OCI-M1 (cell line): ENCODE data around the gene FAM110D.

ENCODE experiments used
- DNase-seq: peaks from one replicate; lab custom pipeline; 2025; lab: John Stamatoyannopoulos, UW

FAM110D gene

DNA sequence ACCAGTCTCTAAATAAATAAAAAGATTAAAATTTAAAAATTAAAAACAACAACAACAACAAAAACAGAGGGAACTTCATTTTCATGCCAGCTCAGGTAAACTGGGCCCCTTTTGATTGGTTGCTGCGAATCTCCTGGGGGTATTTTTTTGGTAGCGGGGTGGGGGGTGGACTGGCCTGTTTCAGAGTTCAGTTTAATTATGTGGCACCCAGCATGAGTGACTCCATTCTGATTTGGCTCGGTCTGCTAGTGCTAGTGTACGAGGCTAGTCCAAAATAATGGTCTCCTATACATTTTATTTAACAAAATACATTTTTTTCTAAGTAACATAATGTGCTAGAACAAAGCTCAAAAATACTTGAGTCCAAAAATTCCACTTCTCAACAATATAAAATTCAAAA is 29.1 kb upstream of the FAM110D start:
- DNase-seq = no peak

- DNase-seq = peak; percentile 24
These were observed 28.2 kb upstream of the FAM110D start for GRCh38 chr1:26130695-26131094.

DNA sequence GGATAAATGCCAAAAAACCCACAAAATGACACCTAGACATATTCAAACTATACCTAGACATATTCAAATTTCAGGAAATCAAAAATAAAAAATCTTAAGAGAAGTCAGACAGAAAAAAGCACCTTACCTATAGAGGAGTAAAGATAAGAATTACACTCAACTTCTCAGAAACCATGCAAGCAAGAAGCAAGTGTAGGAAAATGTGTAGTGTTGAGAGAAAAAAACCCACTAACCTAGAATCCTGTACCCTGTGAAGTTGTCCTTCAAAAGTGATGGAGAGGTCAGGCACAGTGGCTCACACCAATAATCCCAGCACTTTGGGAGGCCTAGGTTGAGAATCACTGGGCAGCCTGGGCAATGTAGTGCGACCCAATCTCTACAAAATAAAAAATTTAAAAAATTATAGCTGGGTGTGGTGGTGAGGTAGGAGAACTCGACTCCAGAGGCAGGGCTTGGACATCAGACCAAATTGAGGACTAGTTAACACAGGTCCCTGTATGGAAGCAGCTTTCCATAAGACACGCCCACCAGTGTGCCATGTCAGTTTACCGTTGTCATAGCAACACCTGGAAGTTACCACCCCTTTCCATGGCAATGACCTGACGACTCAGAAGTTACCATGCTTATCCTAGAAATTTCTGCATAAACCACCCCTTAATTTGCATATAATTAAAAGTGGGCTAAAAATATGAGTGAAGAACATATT is 26.6 kb upstream of the FAM110D start:
- peak; percentile 28 for DNase-seq

DNA sequence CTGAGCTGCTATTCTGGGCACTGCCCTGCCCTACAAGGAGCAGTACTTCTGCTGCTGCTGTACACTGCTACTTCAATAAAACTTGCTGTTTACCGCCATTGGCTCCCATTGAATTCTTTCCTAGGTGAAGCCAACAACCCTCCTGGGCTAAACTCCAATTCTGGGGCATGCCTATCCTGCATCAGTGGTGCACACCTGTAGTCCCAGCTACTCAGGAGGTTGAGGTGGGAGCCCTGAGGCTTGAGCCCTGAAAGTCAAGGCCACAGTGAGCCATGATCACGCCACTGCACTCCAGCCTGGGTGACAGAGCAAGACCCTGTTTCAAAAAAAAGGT is 26.1 kb upstream of the FAM110D start:
- no peak for DNase-seq

DNA sequence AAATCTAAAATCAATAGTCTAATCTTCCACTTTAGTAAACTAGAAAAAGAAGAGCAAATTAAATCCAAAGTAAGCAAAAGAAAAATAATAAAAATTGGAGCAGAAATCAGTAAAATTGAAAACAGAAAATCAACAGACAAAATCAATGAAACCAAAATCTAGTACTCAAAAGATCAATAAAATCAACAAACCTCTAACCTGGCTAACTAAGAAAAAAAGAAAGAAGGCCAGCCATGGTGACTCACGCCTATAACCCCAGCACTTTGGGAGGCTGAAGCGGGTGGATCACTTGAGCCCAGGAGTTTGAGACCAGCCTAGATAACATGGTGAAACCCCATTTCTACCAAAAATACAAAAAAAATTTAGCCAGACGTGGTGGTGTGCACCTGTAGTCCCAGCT is 24.4 kb upstream of the FAM110D start:
- DNase-seq = no peak

DNA sequence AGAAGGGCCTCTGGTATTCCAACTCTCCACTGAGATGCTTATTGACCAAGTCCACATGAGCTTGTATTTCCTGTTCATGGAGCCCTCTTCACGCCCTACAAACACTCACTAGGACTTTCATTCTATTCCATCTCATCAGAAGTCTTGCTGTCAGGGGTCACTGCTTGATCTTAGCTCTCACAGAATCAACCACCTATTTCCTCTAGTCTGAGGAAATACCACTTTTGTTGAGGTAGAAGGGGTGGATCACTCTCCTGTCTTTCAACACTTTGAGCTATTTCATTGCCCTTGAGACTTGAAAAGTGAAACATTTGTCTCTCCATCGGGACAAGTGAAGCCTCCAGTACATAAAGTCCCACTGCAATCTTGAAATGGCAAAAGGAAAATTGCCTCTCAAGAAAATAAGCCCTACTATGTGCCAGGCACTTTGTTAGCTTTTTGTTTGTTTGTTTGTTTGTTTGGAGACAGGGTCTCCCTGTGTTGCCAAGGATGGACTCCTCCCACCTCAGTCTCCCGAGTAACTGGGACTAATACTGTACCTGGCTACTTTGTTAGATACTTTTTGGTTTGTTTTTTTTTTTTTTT is 19.8 kb upstream of the FAM110D start:
- DNase-seq = peak; percentile 62

DNA sequence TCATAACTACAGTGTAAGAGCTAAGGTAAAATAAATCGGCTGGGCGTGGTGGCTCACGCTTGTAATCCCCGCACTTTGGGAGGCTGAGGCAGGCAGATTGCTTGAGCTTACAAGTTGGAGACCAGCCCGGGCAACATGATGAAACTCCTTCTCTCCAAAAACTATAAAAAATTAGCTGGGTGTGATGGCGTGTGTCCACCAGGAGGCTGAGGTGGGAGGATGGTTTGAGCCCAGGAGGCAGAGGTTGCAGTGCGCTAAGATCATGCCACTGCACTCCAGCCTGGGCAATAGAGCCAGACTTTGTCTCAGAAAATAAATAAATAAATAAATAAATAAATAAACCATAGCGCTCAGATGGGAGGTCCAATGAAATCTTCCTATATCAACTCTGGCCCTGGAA is 16.7 kb upstream of the FAM110D start:
- no peak for DNase-seq

DNA sequence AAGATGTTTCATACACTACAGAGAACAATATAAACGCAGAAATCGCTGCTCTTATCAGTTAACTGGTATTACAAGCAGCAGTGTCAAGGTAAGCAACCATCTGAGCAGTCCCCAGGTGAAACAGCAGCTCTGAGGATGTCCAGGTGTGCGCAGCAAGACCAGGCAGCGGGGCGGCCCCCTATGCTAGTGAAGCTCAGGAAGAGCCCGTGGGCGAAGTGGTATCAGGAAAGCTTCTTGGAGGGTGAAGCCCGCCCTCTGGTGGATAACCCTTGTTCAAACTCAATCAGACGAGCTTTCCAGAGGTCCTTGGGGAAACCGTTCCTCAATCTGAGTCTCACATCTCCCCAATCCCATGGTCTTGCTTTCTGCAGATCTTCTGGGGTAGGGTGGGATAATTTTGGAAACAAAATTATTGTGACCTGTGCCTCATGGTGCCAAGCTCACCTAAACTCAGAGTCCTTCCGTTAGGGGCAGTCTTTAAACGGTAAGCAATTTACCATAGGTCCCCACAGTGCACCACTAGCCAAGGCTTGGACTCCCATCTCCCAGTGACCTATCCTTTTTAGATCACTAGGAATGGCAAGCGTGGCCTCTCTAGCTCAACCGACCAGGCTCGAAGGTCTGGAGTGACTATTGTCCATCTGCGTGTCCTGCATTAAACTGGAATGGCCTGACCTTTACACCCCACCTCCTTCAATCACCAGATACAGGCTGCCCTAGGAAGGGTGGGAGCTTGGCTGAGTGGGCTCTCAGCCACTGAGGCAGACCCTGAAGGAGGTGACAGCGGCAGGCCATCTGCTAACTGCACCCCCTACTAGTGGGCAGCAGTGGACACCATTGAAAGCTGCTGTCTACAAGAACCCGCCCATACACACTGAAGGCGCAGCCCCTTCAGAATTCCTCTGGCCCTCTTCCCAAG is 13.6 kb upstream of the FAM110D start:
- DNase-seq = peak; percentile 92

- DNase-seq = no peak
These were observed 13.0 kb upstream of the FAM110D start for GRCh38 chr1:26145960-26146294.

DNA sequence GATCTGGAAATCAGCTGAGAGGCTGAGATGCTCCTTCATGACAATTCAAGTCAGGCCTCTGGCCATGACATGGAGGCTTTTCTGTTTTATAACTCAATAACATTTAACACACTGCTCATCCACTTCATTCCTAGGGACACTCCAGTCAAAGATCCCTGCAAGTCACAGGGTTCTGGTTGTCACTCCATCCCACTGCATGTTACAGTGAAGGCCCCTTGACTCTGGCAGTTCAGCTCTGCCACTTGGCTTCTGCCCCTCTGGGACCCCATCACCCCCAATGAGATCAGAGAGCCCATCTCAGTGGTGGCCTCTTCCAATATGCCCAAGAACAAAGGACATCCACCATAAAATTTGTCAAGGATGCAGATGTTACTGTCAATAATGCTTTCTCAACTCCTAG is 10.0 kb upstream of the FAM110D start:
- DNase-seq = no peak

GRCh38 chr1:26153966-26154532 is 4.8 kb upstream of the FAM110D start:
- DNase-seq = peak; percentile 29

DNA sequence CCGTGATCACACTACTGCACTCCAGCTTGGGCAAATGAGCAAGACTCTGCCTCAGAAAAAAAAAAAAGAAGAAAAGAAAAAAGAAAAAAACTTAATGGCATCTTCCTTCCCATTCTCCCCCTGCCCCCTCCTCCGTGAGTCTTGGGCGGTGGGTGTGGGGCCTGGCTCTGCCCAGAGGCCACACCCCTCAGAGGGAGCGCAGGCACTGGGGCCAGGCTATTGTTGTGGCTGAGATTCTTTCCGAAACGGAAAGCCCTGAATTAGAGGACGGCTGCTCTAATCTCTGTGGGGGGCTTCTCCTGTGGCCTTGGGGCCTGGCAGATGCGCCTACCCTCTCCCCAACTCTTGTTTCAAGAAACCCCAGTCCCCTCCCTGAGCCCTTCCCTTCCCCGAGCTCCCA is 4.1 kb upstream of the FAM110D start:
- no peak for DNase-seq

DNA sequence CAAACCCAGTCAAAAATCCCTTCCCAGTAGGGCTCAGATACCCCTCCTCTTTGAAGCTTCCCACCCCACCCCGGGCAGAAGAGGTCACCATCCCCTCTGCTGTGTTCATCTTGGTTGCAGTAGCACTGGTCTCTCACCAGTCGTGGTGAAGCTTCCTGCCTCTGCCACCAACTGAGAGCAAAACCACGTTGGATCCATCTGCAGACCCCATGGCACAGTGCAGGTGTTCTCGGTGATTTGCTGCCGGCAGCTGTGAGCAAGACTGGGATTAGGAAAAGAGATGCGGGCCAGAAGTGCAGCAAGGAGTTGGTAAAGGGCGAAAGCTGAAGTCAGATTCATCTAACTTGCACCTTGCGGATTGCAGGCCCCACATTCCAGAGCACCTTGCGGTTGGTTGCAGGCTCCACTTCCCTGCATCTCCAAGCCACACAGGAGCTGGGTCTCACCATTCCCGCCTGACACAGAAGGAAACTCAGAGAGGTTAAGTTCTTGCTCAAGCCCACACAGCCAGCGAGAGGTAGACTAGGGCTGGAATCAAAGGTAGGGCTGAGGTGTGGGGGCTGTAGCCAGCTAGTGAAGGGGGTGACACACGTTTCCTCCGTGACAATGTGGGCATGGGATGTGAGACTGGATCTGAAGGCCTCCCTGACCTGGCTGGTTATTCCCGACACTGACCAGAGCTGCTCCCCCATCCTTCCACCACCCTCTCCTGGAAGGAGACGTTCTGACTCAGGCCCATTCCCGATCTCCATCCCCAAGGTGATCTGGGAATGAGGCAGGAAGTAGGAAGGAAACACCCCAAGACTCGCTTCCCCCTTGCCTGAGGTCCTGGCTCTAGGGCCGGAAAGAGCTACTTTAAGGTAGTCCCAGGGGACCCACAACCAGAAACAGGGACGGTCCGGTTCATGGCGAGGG is 3.3 kb upstream of the FAM110D start:
- no peak for DNase-seq

DNA sequence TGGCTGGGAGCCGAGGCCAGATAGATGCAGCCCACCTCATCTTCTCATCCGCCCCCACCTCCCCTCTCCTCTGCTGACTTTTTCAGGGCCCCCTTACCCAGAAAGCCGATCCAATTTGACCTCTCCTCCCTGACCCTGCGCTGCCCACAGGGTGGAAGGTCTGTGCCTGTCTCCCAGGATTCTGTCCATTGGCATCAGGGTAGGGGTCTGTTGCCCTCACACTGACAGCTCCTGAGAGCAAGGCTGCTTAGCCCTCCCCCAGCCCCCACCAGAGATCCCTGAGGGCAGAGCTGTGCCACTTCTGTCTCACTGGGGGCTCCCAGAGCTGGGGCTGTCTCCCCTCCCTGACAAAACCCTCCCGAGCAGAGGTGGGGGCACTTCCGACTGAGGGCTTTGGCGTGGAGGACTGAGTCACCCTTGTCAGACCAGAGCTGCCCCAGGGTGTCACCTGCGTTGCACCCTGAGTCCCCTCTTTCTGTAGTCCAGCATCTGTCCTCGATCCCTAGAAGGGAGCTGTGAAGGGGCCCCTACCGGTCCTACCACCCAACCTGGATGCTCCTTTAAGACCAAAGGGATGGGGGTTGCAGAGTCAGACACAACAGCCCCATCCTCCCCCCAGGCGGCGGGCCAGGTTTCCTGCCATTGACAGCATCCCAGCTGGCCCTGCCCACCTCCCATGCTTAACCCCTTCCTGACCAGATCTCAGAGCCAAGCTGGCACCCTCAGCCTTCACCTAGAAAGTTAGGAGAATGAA is 2.4 kb upstream of the FAM110D start:
- DNase-seq = no peak

DNA sequence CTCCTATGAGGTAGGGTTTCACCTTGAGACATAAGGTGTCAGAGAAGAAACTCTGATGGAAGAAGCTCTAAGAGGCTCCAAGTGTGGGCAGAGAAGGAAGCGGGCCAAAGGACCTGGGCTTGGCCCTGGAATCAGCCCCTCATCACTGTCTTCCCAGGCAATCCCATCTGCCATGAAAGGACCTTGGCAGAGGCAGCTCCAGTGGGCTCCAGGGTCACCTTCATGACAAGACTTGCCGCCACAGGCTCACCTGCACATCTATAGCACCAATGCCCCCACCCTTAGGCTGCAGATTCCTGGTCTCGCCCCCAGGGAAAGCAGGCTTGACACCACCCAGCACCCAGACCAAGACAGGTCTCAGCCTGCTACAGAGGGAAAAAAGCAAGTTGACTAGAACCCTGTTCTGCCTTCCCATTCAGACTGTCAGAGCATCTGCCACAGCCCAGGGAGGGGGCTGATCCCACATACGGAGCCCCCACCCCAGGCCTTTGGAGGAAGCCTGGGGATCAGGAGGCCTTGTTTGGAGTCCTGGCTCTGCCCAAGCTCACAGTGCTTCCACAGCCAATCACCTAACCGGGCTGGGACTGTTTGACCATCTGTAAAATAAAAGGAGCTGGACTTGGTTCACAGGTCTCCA is 490 bp upstream of the FAM110D start:
- no peak for DNase-seq

DNA sequence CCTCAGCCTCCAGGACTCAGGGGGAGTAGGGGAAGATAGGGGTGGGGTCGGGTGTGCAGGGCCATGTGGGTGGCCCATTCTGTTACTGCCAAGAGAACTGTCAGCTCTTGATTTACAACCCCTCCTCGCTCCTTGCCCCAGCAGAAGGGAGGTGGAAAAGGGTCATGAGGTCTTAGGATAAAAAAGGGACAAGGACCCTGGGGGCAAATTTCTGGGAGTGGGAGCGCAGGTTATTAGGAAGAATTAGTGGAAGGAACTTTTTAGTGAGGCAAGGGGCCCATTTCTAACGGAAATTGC is 812 bp downstream of the FAM110D start:
- no peak for DNase-seq

GRCh38 chr1:26160527-26161414 is 1.9 kb downstream of the FAM110D start:
- DNase-seq = no peak

GRCh38 chr1:26161415-26162219 is 2.7 kb downstream of the FAM110D start:
- peak; percentile 39 for DNase-seq

DNA sequence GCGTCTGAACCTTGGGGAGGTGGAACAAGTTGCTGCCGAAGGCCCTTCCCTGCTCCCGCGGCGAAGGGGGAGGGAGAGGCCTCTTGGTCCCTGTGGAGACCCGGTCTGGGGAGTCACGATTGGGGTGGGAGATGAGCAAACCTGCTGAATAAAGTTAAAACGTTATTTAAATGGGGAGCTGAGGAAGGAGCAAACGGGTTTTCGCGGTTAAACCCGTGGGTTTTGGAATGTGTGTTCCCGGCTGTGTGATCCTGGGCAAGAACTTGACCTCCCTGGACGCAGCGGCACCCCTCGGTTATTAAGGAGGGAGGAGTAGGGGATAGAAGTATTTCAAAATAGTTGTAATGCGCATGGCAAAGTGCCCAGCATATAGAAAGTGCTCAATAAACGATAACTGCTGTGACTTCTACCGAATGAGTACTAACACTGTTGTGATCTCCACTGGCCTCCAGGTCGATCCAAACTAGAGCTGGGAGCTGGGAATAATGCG is 3.4 kb downstream of the FAM110D start:
- no peak for DNase-seq
